Left lung (tissue), 10 donors: ENCODE measurements around the gene NMD3. TPM values are rescaled to one million over a fixed set of nuclear protein-coding genes. Genes with fewer than 3 reads are reported as not detected.

ENCODE experiments used
- ATAC-seq: fragments of 200-7000 bp; cut with Tn5 transposase; one replicate; pipeline ENCODE4 v1.9.1; 2020; ENCODE audit warnings: moderate library complexity
- DNase-seq, 4 donors: peaks; one replicate each; pipeline ENCODE4 v3.0.0-alpha.2; 2013 to 2020
- H3K27ac ChIP-seq, 2 donors: fragments of 200-600 bp; sonication (generic) in 1 of 2; one replicate each; pipeline versions ENCODE4 v1.5.0 to v1.8.0; 2020 to 2021
- H3K27me3 ChIP-seq, 2 donors: fragments of 200-600 bp; sonication (generic) in 1 of 2; one replicate each; pipeline versions ENCODE4 v1.5.0 to v1.8.0; 2020 to 2021
- H3K36me3 ChIP-seq, 2 donors: fragments of 200-600 bp; sonication (generic) in 1 of 2; one replicate each; pipeline versions ENCODE4 v1.5.0 to v1.8.0; 2020 to 2021
- H3K4me1 ChIP-seq, 2 donors: fragments of 200-600 bp; one replicate each; pipeline ENCODE4 v1.8.0; 2021
- H3K4me3 ChIP-seq, 2 donors: fragments of 200-600 bp; sonication (generic) in 1 of 2; one replicate each; pipeline versions ENCODE4 v1.5.0 to v1.8.0; 2020 to 2021; ENCODE audit warnings: mild to moderate bottlenecking in 1 of 2
- H3K9me3 ChIP-seq, 2 donors: fragments of 200-600 bp; sonication (generic) in 1 of 2; one replicate each; pipeline versions ENCODE4 v1.5.0 to v1.8.0; 2020 to 2021
- intact Hi-C, 2 donors: fragments of 100-400 bp; cut with DNase I; formaldehyde crosslinking; loops; one replicate each; pipeline versions ENCODE4 v1.11.2 to v1.14.2; 2022
- polyA plus RNA-seq, 6 donors: library from polyadenylated mRNA; unstranded; fragments of 120-200 nt; gene quantifications; one replicate each; pipeline ENCODE4 v1.2.1, GENCODE V29; 2013; ENCODE audit not compliant: insufficient read length in 6 of 6
- total RNA-seq, 2 donors: library from RNA; stranded (reverse); fragmentation: NEBNext Ultra II Directional; extraction: Animal tissue kit (Norgen Biotek cat#: 25700); gene quantifications; one replicate each; pipeline ENCODE4 v1.2.1, GENCODE V29; 2021
- TF ChIP-seq, protein P1 (sequence below), 2 donors: fragments of 200-600 bp; sonication (generic) in 1 of 2; IDR thresholded peaks; one replicate each; pipeline versions ENCODE4 v1.5.0 to v1.8.0; 2021; ENCODE audit warnings: antibody characterized with exemption in 2 of 2
- donor health status: DM: no; HTN: yes; CAD: no.
- donor health status: DM: no; HTN: no; CAD: no.

The NMD3 gene
- total and polyA plus RNA-seq, 8 donors, result 44.8 to 62.2 (median 51.9) TPM

- Histone ChIP-seq H3K27ac (no peak overlapping the region), H3K4me3 (no peak overlapping the region), H3K9me3 (no peaks in the 10 kb centered on the region), H3K27me3 (no peaks in the 10 kb centered on the region), H3K36me3 (no peaks in the 10 kb centered on the region), H3K4me1 (no peaks in the 10 kb centered on the region)
- intact Hi-C loops, result no loop called here
- ATAC-seq (no peak), DNase-seq (no peak)
- TF ChIP-seq, protein P1, sequence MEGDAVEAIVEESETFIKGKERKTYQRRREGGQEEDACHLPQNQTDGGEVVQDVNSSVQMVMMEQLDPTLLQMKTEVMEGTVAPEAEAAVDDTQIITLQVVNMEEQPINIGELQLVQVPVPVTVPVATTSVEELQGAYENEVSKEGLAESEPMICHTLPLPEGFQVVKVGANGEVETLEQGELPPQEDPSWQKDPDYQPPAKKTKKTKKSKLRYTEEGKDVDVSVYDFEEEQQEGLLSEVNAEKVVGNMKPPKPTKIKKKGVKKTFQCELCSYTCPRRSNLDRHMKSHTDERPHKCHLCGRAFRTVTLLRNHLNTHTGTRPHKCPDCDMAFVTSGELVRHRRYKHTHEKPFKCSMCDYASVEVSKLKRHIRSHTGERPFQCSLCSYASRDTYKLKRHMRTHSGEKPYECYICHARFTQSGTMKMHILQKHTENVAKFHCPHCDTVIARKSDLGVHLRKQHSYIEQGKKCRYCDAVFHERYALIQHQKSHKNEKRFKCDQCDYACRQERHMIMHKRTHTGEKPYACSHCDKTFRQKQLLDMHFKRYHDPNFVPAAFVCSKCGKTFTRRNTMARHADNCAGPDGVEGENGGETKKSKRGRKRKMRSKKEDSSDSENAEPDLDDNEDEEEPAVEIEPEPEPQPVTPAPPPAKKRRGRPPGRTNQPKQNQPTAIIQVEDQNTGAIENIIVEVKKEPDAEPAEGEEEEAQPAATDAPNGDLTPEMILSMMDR (IDR thresholded peaks at IDR 0.05), result no peak
These were observed 34.1 kb upstream of the NMD3 start for GRCh38 chr3:161187046-161187445.

DNA sequence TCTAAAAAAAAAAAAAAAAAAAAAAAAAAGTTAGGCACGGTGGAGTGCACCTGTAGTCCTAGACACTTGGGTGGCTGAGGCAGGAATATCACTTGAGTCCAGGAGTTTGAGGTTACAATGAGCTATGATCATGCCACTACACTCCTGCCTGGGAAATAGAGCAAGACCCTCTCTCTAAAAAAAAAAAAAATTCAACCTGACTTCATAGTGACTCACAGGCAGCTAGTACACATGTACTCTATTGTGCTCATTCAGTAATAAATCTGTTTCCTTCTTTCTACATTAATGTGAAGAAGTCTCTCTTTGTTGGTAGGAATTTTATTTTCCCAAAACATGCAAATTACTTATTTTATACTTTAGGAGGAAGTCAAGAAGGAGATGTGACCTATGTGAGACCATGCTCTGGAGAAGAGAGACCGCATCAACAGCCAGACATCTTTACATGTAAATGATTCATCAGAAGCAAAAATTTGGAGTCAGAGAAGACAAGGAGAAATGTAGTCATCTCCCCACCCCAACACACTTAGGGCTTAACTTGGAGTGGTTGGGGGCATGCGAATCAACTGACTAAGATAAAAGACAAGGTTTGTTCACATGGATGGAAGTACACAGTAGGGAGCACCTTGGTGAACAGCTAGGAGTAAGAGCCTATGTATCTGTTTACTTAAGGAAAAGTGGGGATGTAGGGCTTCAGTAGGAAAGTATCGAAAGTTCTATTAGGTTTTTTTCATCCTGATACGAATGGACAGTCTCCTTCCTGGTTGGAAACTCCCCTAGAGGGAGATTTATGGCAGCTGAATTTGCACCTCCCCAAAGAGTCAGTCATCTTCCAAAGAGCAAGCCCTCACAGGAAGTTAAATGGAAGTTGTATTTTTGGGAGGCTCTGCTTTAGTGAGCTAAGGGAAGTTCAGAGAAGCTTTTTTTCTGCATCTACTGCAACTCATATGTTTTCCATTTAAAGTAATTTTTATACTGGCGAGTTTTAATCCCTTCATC, 23.0 kb upstream of the NMD3 start:
- H3K27me3 ChIP-seq, result no peaks in the 10 kb centered on the region
- H3K4me1 ChIP-seq, result no peaks in the 10 kb centered on the region
- H3K4me3 ChIP-seq, result no peak overlapping the region
- H3K36me3 ChIP-seq, result no peaks in the 10 kb centered on the region
- no peak for ATAC-seq
- peaks cover 0 to 11% of the 10 kb centered on the region in 2 donors for H3K9me3 ChIP-seq
- H3K27ac ChIP-seq, result no peak overlapping the region
- intact Hi-C loops, result no loop called here
- TF ChIP-seq, protein P1 (IDR thresholded peaks at IDR 0.05), result no peak
- DNase-seq, result no peak

GRCh38 chr3:161199926-161200325, 21.2 kb upstream of the NMD3 start:
- peaks cover 0 to 11% of the 10 kb centered on the region in 2 donors for H3K9me3 ChIP-seq
- H3K4me1 ChIP-seq, result no peaks in the 10 kb centered on the region
- H3K27me3 ChIP-seq, result no peaks in the 10 kb centered on the region
- TF ChIP-seq, protein P1 (IDR thresholded peaks at IDR 0.05), result no peak
- intact Hi-C loops, result no loop called here
- DNase-seq, result no peak
- H3K27ac ChIP-seq, result no peak overlapping the region
- H3K36me3 ChIP-seq, result no peaks in the 10 kb centered on the region
- ATAC-seq, result no peak
- no peak overlapping the region for H3K4me3 ChIP-seq

DNA sequence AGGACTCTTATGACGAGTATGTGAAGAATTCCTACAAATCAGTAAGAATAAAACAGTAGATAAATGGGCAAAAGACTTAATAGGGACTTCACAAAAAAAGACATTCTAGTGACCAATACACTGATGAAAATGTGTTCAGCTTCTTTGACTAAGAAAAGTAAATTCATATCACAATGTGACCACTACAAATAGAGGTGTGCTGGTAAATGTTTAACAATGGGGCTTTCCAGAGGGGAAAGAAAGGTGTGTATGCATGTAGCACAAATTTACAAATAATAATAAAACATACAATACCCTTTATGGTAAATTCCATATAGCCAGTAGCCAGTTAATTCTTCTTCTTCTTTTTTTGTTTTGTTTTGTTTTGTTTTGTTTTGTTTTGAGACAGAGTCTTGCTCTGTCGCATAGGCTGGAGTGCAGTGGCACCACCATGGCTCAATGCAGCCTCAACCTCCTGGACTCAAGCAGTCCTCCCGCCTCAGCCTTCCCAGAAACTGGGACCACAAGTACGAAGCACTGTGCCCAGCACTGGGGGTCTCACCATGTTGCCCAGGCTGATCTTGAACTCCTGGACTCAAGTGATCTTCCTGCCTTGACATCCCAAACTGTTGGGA, 17.5 kb upstream of the NMD3 start:
- DNase-seq (no peak), ATAC-seq (no peak)
- no peaks in the 10 kb centered on the region for H3K4me1 ChIP-seq
- no peaks in the 10 kb centered on the region for H3K9me3 ChIP-seq
- H3K36me3 ChIP-seq, result no peaks in the 10 kb centered on the region
- TF ChIP-seq, protein P1 (IDR thresholded peaks at IDR 0.05), result no peak
- no peak overlapping the region for H3K27ac ChIP-seq
- H3K27me3 ChIP-seq, result no peaks in the 10 kb centered on the region
- no peak overlapping the region for H3K4me3 ChIP-seq
- intact Hi-C loops, result no loop called here

GRCh38 chr3:161208931-161209330, 12.2 kb upstream of the NMD3 start:
- Histone ChIP-seq H3K27me3 (no peaks in the 10 kb centered on the region), H3K27ac (no peak overlapping the region), H3K4me1 (no peaks in the 10 kb centered on the region), H3K9me3 (no peaks in the 10 kb centered on the region), H3K4me3 (no peak overlapping the region), H3K36me3 (no peaks in the 10 kb centered on the region)
- TF ChIP-seq, protein P1 (IDR thresholded peaks at IDR 0.05), result no peak
- intact Hi-C loops, result no loop called here
- ATAC-seq (no peak), DNase-seq (no peak)
